GM23248 (cell line): Measurements from ENCODE around the gene OMA1.
"Not testable (repeated sequence)": the region's sequence is repeated elsewhere in the genome, so short reads cannot be mapped to it uniquely, and the experiment has no call there.

Experiments used
- EZH2 ChIP-seq: fragments of 200-600 bp; sonication (generic); IDR thresholded peaks from 2 replicates; pipeline ENCODE4 v1.6.1; 2018; ENCODE audit warnings: antibody characterized with exemption, mild to moderate bottlenecking; ENCODE audit not compliant: insufficient read depth, poor library complexity, severe bottlenecking
- EZH2phosphoT487 ChIP-seq: fragments of 200-600 bp; sonication (generic); IDR thresholded peaks from 2 replicates; pipeline ENCODE4 v1.6.1; 2018; ENCODE audit warnings: antibody characterized with exemption, moderate library complexity, mild to moderate bottlenecking, low read depth; ENCODE audit not compliant: insufficient read depth

GRCh38 chr1:58531842-58532241 lies 14.7 kb downstream of the OMA1 start:
- TF ChIP-seq EZH2, EZH2phosphoT487: not testable (repeated sequence)
